K562 (cell line): ENCODE measurements around the gene MARS2.

Experiments used
- CHD4 ChIP-seq: fragments of 200-600 bp; sonication (generic); IDR thresholded peaks from 3 replicates; pipeline ENCODE4 v1.6.1; 2012; ENCODE audit warnings: low read depth, mild to moderate bottlenecking, mixed read lengths, low read length, inconsistent platforms; ENCODE audit not compliant: insufficient read depth, insufficient replicate concordance, poor library complexity, severe bottlenecking
- CTCF ChIP-seq, 3 experiments: IDR thresholded peaks in 2 of 3; conservative IDR thresholded peaks in 1 of 3; 2 replicates each; pipeline ENCODE4 v1.5.1; 2011 to 2012; ENCODE audit warnings: low read length in 3 of 3, mild to moderate bottlenecking in 3 of 3, control low read depth in 2 of 3, improper control_type of control experiment in 1 of 3, inconsistent platforms in 1 of 3, low read depth in 1 of 3, mixed read lengths in 1 of 3, moderate library complexity in 1 of 3; ENCODE audit not compliant: insufficient read depth in 2 of 3
- FOXA1 ChIP-seq: fragments of 450-650 bp; IDR thresholded peaks from 2 replicates; pipeline ENCODE4 v1.6.1; 2016; ENCODE audit warnings: mild to moderate bottlenecking, borderline replicate concordance
- FOXK2 ChIP-seq, 2 experiments: fragments of 450-650 bp; IDR thresholded peaks in 1 of 2; conservative IDR thresholded peaks in 1 of 2; 2 replicates each; pipeline ENCODE4 v1.6.1; 2016; ENCODE audit warnings: low read depth in 2 of 2, mild to moderate bottlenecking in 1 of 2
- FOXP1 ChIP-seq: sonication (generic); formaldehyde crosslinking; IDR thresholded peaks from 2 replicates; pipeline ENCODE4 v1.8.0; 2022; ENCODE audit warnings: mild to moderate bottlenecking, missing genetic modification reagents
- MAZ ChIP-seq, 2 experiments: fragments of 450-650 bp in 1 of 2; sonication (generic) in 1 of 2; formaldehyde crosslinking; IDR thresholded peaks in 1 of 2; conservative IDR thresholded peaks in 1 of 2; 2 replicates each; pipeline versions ENCODE4 v1.4.0 to v1.5.0; 2020; ENCODE audit warnings: mild to moderate bottlenecking in 1 of 2, missing genetic modification reagents in 1 of 2
- POLR2A ChIP-seq: fragments of 450-650 bp; conservative IDR thresholded peaks from 2 replicates; pipeline ENCODE4 v1.6.1; 2016
- RBM14 ChIP-seq: fragments of 200-400 bp; formaldehyde crosslinking; IDR thresholded peaks from 2 replicates; pipeline ENCODE4 v1.6.1; 2018; ENCODE audit warnings: low read depth, mild to moderate bottlenecking, low read length, moderate library complexity, borderline replicate concordance; ENCODE audit not compliant: insufficient read depth
- TAF1 ChIP-seq: IDR thresholded peaks from 2 replicates; pipeline ENCODE4 v1.6.1; 2011; ENCODE audit warnings: mild to moderate bottlenecking, low read length, moderate library complexity; ENCODE audit not compliant: insufficient read depth, control insufficient read depth, severe bottlenecking; ENCODE audit errors: extremely low read depth
- TBL1XR1 ChIP-seq, 2 experiments: IDR thresholded peaks; 2 replicates each; pipeline ENCODE4 v1.6.1; 2012; ENCODE audit warnings: improper control_type of control experiment in 2 of 2, low read length in 2 of 2, mild to moderate bottlenecking in 1 of 2
- ZKSCAN1 ChIP-seq: fragments of 150-350 bp; IDR thresholded peaks from 2 replicates; pipeline ENCODE4 v1.6.1; 2016; ENCODE audit warnings: low read depth, low read length
- ZNF551 ChIP-seq: fragments of 250-450 bp; sonication (Bioruptor Pico); IDR thresholded peaks from 2 replicates; pipeline ENCODE4 v1.5.0; 2021; ENCODE audit warnings: mild to moderate bottlenecking, moderate library complexity
- TF ChIP-seq, protein P1 (sequence below), 2 experiments: fragments of 450-650 bp in 1 of 2; sonication (generic) in 1 of 2; formaldehyde crosslinking in 1 of 2; IDR thresholded peaks in 1 of 2; conservative IDR thresholded peaks in 1 of 2; 2 replicates each; pipeline versions ENCODE4 v1.6.1 to v1.8.1; 2016 to 2023; ENCODE audit warnings: mild to moderate bottlenecking in 2 of 2, moderate library complexity in 2 of 2, inconsistent platforms in 1 of 2, missing genetic modification reagents in 1 of 2
- TF ChIP-seq, protein P2 (sequence below): fragments of 450-650 bp; formaldehyde crosslinking; IDR thresholded peaks from 2 replicates; pipeline ENCODE4 v1.4.0; 2020; ENCODE audit warnings: mild to moderate bottlenecking, moderate library complexity

GRCh38 chr2:197707316-197708213 lies 2.4 kb downstream of the MARS2 start:
- TF ChIP-seq FOXA1 (no peak), CTCF (IDR thresholded peaks at IDR 0.05 in 2 of 3, conservative IDR thresholded peaks at IDR 0.05 in 1 of 3; ENCODE audit: insufficient read depth in 2 of 3, low read depth in 1 of 3, low read length in 3 of 3) (peak; percentile 17 to 60 (median 50); a peak in 4 of 6 replicates), RBM14 (no peak), TBL1XR1 (IDR thresholded peaks at IDR 0.05; ENCODE audit: low read length in 2 of 2) (no peak), ZNF551 (CRISPR knock-in tag) (no peak), ZKSCAN1 (no peak), CHD4 (no peak), POLR2A (no peak), FOXK2 (conservative IDR thresholded peaks at IDR 0.05 in 1 of 2, IDR thresholded peaks at IDR 0.05 in 1 of 2; ENCODE audit: low read depth in 2 of 2) (no peak), FOXP1 (CRISPR knock-in tag) (no peak), MAZ (CRISPR knock-in tag; conservative IDR thresholded peaks at IDR 0.05 in 1 of 2, IDR thresholded peaks at IDR 0.05 in 1 of 2) (no peak), TAF1 (no peak)
- TF ChIP-seq, protein P1, sequence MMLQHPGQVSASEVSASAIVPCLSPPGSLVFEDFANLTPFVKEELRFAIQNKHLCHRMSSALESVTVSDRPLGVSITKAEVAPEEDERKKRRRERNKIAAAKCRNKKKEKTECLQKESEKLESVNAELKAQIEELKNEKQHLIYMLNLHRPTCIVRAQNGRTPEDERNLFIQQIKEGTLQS (IDR thresholded peaks at IDR 0.05), result no peak
- TF ChIP-seq, protein P1 (CRISPR knock-in tag; conservative IDR thresholded peaks at IDR 0.05), result no peak
- TF ChIP-seq, protein P2, sequence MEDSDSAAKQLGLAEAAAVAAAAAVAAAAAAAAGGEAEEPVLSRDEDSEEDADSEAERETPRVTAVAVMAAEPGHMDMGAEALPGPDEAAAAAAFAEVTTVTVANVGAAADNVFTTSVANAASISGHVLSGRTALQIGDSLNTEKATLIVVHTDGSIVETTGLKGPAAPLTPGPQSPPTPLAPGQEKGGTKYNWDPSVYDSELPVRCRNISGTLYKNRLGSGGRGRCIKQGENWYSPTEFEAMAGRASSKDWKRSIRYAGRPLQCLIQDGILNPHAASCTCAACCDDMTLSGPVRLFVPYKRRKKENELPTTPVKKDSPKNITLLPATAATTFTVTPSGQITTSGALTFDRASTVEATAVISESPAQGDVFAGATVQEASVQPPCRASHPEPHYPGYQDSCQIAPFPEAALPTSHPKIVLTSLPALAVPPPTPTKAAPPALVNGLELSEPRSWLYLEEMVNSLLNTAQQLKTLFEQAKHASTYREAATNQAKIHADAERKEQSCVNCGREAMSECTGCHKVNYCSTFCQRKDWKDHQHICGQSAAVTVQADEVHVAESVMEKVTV, result no peak
